Measurements from ENCODE around the gene OLFM1. TPM values are rescaled to one million over a fixed set of nuclear protein-coding genes. Genes with fewer than 3 reads are reported as not detected.

OLFM1 gene
- total and polyA plus RNA-seq, 4 donors = 7.6 to 24.8 (median 15.8) TPM

- no peaks in the 10 kb centered on the region for H3K4me1 ChIP-seq (ENCODE audit: control insufficient read depth in 5 of 5, insufficient read depth in 5 of 5, low read length in 5 of 5)
- no peak overlapping the region for H3K27ac ChIP-seq (ENCODE audit: low read depth in 1 of 2, low read length in 1 of 2)
- no peak for TF ChIP-seq CTCF (IDR thresholded peaks at IDR 0.05; ENCODE audit: control extremely low read depth, extremely low read depth)
- H3K9ac ChIP-seq (ENCODE audit: insufficient read depth in 1 of 2, low read length in 2 of 2) = no peak overlapping the region
- H3K36me3 ChIP-seq (ENCODE audit: control insufficient read depth in 4 of 4, insufficient read depth in 4 of 4, low read length in 4 of 4) = no peaks in the 10 kb centered on the region
- DNase-seq (no peak), ATAC-seq (ENCODE audit: insufficient read depth, low FRiP score) (no peak)
- WGBS, 2 donors = 63 to 72% methylated on average over 3 of the region's 3 CpGs
- H3K27me3 ChIP-seq (ENCODE audit: control insufficient read depth in 3 of 3, insufficient read depth in 3 of 3, low read length in 2 of 3) = peaks cover 6 to 12% (median 10%) of the 10 kb centered on the region in 3 donors
- H3K9me3 ChIP-seq (ENCODE audit: control insufficient read depth in 4 of 4, insufficient read depth in 3 of 4, low read length in 3 of 4) = peaks cover 0 to 15% (median 0%) of the 10 kb centered on the region in 4 donors
- no peak overlapping the region for H3K4me3 ChIP-seq
Observed at GRCh38 chr9:135056541-135056940, 30.9 kb upstream of the OLFM1 start.

GRCh38 chr9:135060461-135061116 is 26.9 kb upstream of the OLFM1 start:
- peaks cover 3 to 12% (median 9%) of the 10 kb centered on the region in 3 donors for H3K27me3 ChIP-seq (ENCODE audit: control insufficient read depth in 3 of 3, insufficient read depth in 3 of 3, low read length in 2 of 3)
- H3K36me3 ChIP-seq (ENCODE audit: control insufficient read depth in 4 of 4, insufficient read depth in 4 of 4, low read length in 4 of 4) = no peaks in the 10 kb centered on the region
- H3K4me3 ChIP-seq = no peak overlapping the region
- 41 to 48% methylated on average over 5 of the region's 5 CpGs for WGBS, 2 donors
- H3K9me3 ChIP-seq (ENCODE audit: control insufficient read depth in 4 of 4, insufficient read depth in 3 of 4, low read length in 3 of 4) = peaks cover 0 to 15% (median 1%) of the 10 kb centered on the region in 4 donors
- DNase-seq (no peak), ATAC-seq (ENCODE audit: insufficient read depth, low FRiP score) (no peak)
- H3K27ac ChIP-seq (ENCODE audit: low read depth in 1 of 2, low read length in 1 of 2) = no peak overlapping the region
- no peak for TF ChIP-seq CTCF (IDR thresholded peaks at IDR 0.05; ENCODE audit: control extremely low read depth, extremely low read depth)
- no peaks in the 10 kb centered on the region for H3K4me1 ChIP-seq (ENCODE audit: control insufficient read depth in 5 of 5, insufficient read depth in 5 of 5, low read length in 5 of 5)
- no peak overlapping the region for H3K9ac ChIP-seq (ENCODE audit: insufficient read depth in 1 of 2, low read length in 2 of 2)

GRCh38 chr9:135061441-135061840 is 26.0 kb upstream of the OLFM1 start:
- DNase-seq (no peak), ATAC-seq (ENCODE audit: insufficient read depth, low FRiP score) (no peak)
- Histone ChIP-seq H3K9ac (ENCODE audit: insufficient read depth in 1 of 2, low read length in 2 of 2) (no peak overlapping the region), H3K4me1 (ENCODE audit: control insufficient read depth in 5 of 5, insufficient read depth in 5 of 5, low read length in 5 of 5) (no peaks in the 10 kb centered on the region), H3K9me3 (ENCODE audit: control insufficient read depth in 4 of 4, insufficient read depth in 3 of 4, low read length in 3 of 4) (peaks cover 0 to 15% (median 1%) of the 10 kb centered on the region in 4 donors), H3K36me3 (ENCODE audit: control insufficient read depth in 4 of 4, insufficient read depth in 4 of 4, low read length in 4 of 4) (no peaks in the 10 kb centered on the region), H3K27me3 (ENCODE audit: control insufficient read depth in 3 of 3, insufficient read depth in 3 of 3, low read length in 2 of 3) (peaks cover 3 to 12% (median 9%) of the 10 kb centered on the region in 3 donors), H3K27ac (ENCODE audit: low read depth in 1 of 2, low read length in 1 of 2) (no peak overlapping the region), H3K4me3 (no peak overlapping the region)
- no peak for TF ChIP-seq CTCF (IDR thresholded peaks at IDR 0.05; ENCODE audit: control extremely low read depth, extremely low read depth)
- WGBS, 2 donors = 73 to 75% methylated on average over 12 of the region's 12 CpGs
